Measurements from ENCODE around the gene MAOB.
"Not testable (repeated sequence)": the region's sequence is repeated elsewhere in the genome, so short reads cannot be mapped to it uniquely, and the experiment has no call there.

The MAOB gene

GRCh38 chrX:43882294-43882681, at the start of gene MAOB:
Gene MAOB, minus strand, starts transcription at chrX:43882450. Its CDS starts 151 bp downstream, at chrX:43882299.
- DNase-seq: no peak

- not testable (repeated sequence) for DNase-seq
Measured at GRCh38 chrX:43922032-43922431, 39.8 kb upstream of the MAOB start.

GRCh38 chrX:43910772-43911171, 28.5 kb upstream of the MAOB start:
- DNase-seq: not testable (repeated sequence)

GRCh38 chrX:43910012-43910411, 27.8 kb upstream of the MAOB start:
- no peak for DNase-seq

GRCh38 chrX:43909141-43909540, 26.9 kb upstream of the MAOB start:
- no peak for DNase-seq

- DNase-seq: no peak
Measured at GRCh38 chrX:43899878-43900815, 17.9 kb upstream of the MAOB start.

GRCh38 chrX:43898406-43899035, 16.3 kb upstream of the MAOB start:
- DNase-seq: no peak

- no peak for DNase-seq
Measured at GRCh38 chrX:43897290-43897689, 15.0 kb upstream of the MAOB start.

- DNase-seq: no peak
Measured at GRCh38 chrX:43892336-43892870, 10.2 kb upstream of the MAOB start.

- DNase-seq: no peak
Measured at GRCh38 chrX:43885617-43886016, 3.4 kb upstream of the MAOB start.

GRCh38 chrX:43881410-43882293, 598 bp downstream of the MAOB start:
- DNase-seq: no peak

- no peak for DNase-seq
Measured at GRCh38 chrX:43880425-43880824, 1.8 kb downstream of the MAOB start.

GRCh38 chrX:43878906-43879526, 3.2 kb downstream of the MAOB start:
- DNase-seq: no peak

- peak; percentile 0 for DNase-seq
Measured at GRCh38 chrX:43876680-43877079, 5.6 kb downstream of the MAOB start.

- no peak for DNase-seq
Measured at GRCh38 chrX:43870758-43871419, 11.4 kb downstream of the MAOB start.

GRCh38 chrX:43870011-43870410, 12.2 kb downstream of the MAOB start:
- no peak for DNase-seq

GRCh38 chrX:43868791-43869190, 13.5 kb downstream of the MAOB start:
- DNase-seq: no peak

GRCh38 chrX:43866423-43866822, 15.8 kb downstream of the MAOB start:
- DNase-seq: no peak

GRCh38 chrX:43865791-43866190, 16.5 kb downstream of the MAOB start:
- DNase-seq: no peak

- DNase-seq: no peak
Measured at GRCh38 chrX:43862434-43862833, 19.8 kb downstream of the MAOB start.

GRCh38 chrX:43861750-43862149, 20.5 kb downstream of the MAOB start:
- no peak for DNase-seq
